Measurements from ENCODE around the gene RASAL2. TPM values are rescaled to one million over a fixed set of nuclear protein-coding genes. Genes with fewer than 3 reads are reported as not detected.
"Not testable (repeated sequence)": the region's sequence is repeated elsewhere in the genome, so short reads cannot be mapped to it uniquely, and the experiment has no call there.

RASAL2 gene
- total RNA-seq, 1 experiment from 2014 or later: 56.9 TPM

- ChIA-PET POLR2A (interaction anchor here (1.1 kb wide), 1 partner anchor 113 kb away, joined by 3 read pairs; no protein-coding TSS in a partner anchor), CTCF (interaction anchor here (1.2 kb wide), 2 partner anchors 177 kb away, joined by 3 read pairs; no protein-coding TSS in a partner anchor)
- DNase-seq (ENCODE audit: unreplicated experiment); H3K4me3 Mint-ChIP-seq (ENCODE audit: unreplicated experiment); BruUV-seq (replicated peaks); H3K4me1 Mint-ChIP-seq (ENCODE audit: insufficient read depth, unreplicated experiment); H3K27me3 Mint-ChIP-seq (ENCODE audit: insufficient read depth, unreplicated experiment); H3K36me3 Mint-ChIP-seq (ENCODE audit: insufficient read depth, unreplicated experiment); H3K27ac Mint-ChIP-seq (ENCODE audit: low read depth, unreplicated experiment); intact Hi-C loops (cut with micrococcal nuclease): not testable (repeated sequence)
- peaks cover 43% of the 10 kb centered on the region for H3K9me3 Mint-ChIP-seq (ENCODE audit: unreplicated experiment)
Observed at GRCh38 chr1:178208269-178208856, 114.5 kb downstream of the RASAL2 start.

DNA sequence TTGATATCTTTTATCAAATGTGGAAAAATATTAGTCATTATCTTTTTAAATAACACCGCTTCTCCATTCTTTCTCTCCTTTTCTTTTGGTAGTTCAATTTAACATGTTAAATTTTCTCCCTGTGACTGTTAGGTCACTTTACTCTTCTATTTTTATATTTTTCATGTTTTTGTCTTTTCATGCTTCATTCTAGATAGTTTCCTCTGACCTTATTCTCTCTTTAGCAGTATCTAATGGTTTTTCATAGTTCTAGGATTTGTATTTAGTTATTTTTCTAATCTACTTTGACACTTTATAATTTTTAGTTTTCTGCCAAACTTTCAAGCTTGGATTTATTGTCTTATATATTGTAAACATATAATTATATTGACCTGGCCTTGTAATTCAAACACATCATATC is 116.0 kb downstream of the RASAL2 start:
- TF ChIP-seq, protein P1, sequence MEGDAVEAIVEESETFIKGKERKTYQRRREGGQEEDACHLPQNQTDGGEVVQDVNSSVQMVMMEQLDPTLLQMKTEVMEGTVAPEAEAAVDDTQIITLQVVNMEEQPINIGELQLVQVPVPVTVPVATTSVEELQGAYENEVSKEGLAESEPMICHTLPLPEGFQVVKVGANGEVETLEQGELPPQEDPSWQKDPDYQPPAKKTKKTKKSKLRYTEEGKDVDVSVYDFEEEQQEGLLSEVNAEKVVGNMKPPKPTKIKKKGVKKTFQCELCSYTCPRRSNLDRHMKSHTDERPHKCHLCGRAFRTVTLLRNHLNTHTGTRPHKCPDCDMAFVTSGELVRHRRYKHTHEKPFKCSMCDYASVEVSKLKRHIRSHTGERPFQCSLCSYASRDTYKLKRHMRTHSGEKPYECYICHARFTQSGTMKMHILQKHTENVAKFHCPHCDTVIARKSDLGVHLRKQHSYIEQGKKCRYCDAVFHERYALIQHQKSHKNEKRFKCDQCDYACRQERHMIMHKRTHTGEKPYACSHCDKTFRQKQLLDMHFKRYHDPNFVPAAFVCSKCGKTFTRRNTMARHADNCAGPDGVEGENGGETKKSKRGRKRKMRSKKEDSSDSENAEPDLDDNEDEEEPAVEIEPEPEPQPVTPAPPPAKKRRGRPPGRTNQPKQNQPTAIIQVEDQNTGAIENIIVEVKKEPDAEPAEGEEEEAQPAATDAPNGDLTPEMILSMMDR (IDR thresholded peaks at IDR 0.05; ENCODE audit: unreplicated experiment): no peak
- ChIA-PET POLR2A (interaction anchor here (1.4 to 2.1 kb wide), 2 partner anchors 10 to 12 kb away, joined by 3 to 6 read pairs; no protein-coding TSS in a partner anchor), CTCF (interaction anchor here (1.9 kb wide), 1 partner anchor 10 kb away, joined by 12 read pairs; no protein-coding TSS in a partner anchor)
- no peak for DNase-seq (ENCODE audit: unreplicated experiment)
- H3K36me3 Mint-ChIP-seq (ENCODE audit: insufficient read depth, unreplicated experiment): peaks cover 14% of the 10 kb centered on the region
- no peak overlapping the region for H3K4me3 Mint-ChIP-seq (ENCODE audit: unreplicated experiment)
- H3K27me3 Mint-ChIP-seq (ENCODE audit: insufficient read depth, unreplicated experiment): no peaks in the 10 kb centered on the region
- H3K9me3 Mint-ChIP-seq (ENCODE audit: unreplicated experiment): peaks cover 43% of the 10 kb centered on the region
- H3K4me1 Mint-ChIP-seq (ENCODE audit: insufficient read depth, unreplicated experiment): no peaks in the 10 kb centered on the region
- H3K27ac Mint-ChIP-seq (ENCODE audit: low read depth, unreplicated experiment): no peak overlapping the region
- intact Hi-C loops (cut with micrococcal nuclease): no loop called here
- BruUV-seq (replicated peaks): no TSS peak

- TF ChIP-seq, protein P1 (IDR thresholded peaks at IDR 0.05; ENCODE audit: unreplicated experiment): no peak
- intact Hi-C loops (cut with micrococcal nuclease): no loop called here
- Mint-ChIP-seq H3K36me3 (ENCODE audit: insufficient read depth, unreplicated experiment) (peaks cover 5% of the 10 kb centered on the region), H3K27ac (ENCODE audit: low read depth, unreplicated experiment) (no peak overlapping the region), H3K27me3 (ENCODE audit: insufficient read depth, unreplicated experiment) (no peaks in the 10 kb centered on the region), H3K4me1 (ENCODE audit: insufficient read depth, unreplicated experiment) (peaks cover 27% of the 10 kb centered on the region), H3K4me3 (ENCODE audit: unreplicated experiment) (no peak overlapping the region), H3K9me3 (ENCODE audit: unreplicated experiment) (peaks cover 8% of the 10 kb centered on the region)
- no peak for DNase-seq (ENCODE audit: unreplicated experiment)
- no TSS peak for BruUV-seq (replicated peaks)
- ChIA-PET POLR2A (interaction anchor here (2.8 to 4.2 kb wide), 2 partner anchors 21 to 30 kb away, joined by 7 to 20 read pairs; no protein-coding TSS in a partner anchor), CTCF (interaction anchor here (0.7 to 2.3 kb wide), 8 partner anchors 17 to 1307 kb away, joined by 3 to 12 read pairs (median 4); no protein-coding TSS in a partner anchor)
Observed at GRCh38 chr1:178218550-178218949, 124.6 kb downstream of the RASAL2 start.

- peaks cover 36% of the 10 kb centered on the region for H3K4me1 Mint-ChIP-seq (ENCODE audit: insufficient read depth, unreplicated experiment)
- peaks cover 9% of the 10 kb centered on the region for H3K9me3 Mint-ChIP-seq (ENCODE audit: unreplicated experiment)
- ChIA-PET POLR2A (interaction anchor here (0.6 to 4.2 kb wide), 4 partner anchors 9 to 76 kb away, joined by 4 to 20 read pairs (median 6); no protein-coding TSS in a partner anchor), CTCF (interaction anchor here (0.7 to 2.7 kb wide), 9 partner anchors 9 to 1342 kb away, joined by 3 to 12 read pairs (median 4); no protein-coding TSS in a partner anchor)
- BruUV-seq (replicated peaks): no TSS peak
- no peaks in the 10 kb centered on the region for H3K27me3 Mint-ChIP-seq (ENCODE audit: insufficient read depth, unreplicated experiment)
- DNase-seq (ENCODE audit: unreplicated experiment): peak; percentile 76
- H3K4me3 Mint-ChIP-seq (ENCODE audit: unreplicated experiment): no peak overlapping the region
- peak overlapping the region; percentile 17 for H3K27ac Mint-ChIP-seq (ENCODE audit: low read depth, unreplicated experiment)
- intact Hi-C loops (cut with micrococcal nuclease): no loop called here
- TF ChIP-seq, protein P1 (IDR thresholded peaks at IDR 0.05; ENCODE audit: unreplicated experiment): no peak
- H3K36me3 Mint-ChIP-seq (ENCODE audit: insufficient read depth, unreplicated experiment): no peaks in the 10 kb centered on the region
Observed at GRCh38 chr1:178220094-178220493, 126.2 kb downstream of the RASAL2 start.

Measured in MCF 10A (cell line).